HepG2 (cell line): ENCODE measurements around the gene RGS2. TPM values are rescaled to one million over a fixed set of nuclear protein-coding genes. Genes with fewer than 3 reads are reported as not detected.

Experiments used
- ATAC-seq: fragments of 200-7000 bp; cut with Tn5 transposase; 3 replicates; pipeline ENCODE4 v1.9.1; 2020; ENCODE audit warnings: mild to moderate bottlenecking, moderate library complexity
- BruUV-seq: library from RNA; stranded (reverse); fragments of 400-500 nt; replicated peaks from 2 replicates; lab custom pipeline; 2021; lab: Mats Ljungman, UMichigan
- CTCF ChIA-PET: fragments of 300-600 bp; formaldehyde crosslinking; extraction: SDS; loops from one replicate; lab custom pipeline; 2021; ENCODE audit warnings: low total read pairs, inconsistent platforms, low intra/inter-chr PET ratio; lab: Yijun Ruan, JAX
- POLR2A ChIA-PET: fragments of 350-600 bp; sonication (Branson Sonifier 250); formaldehyde crosslinking; loops from one replicate; lab custom pipeline; 2020; ENCODE audit warnings: antibody characterized with exemption, inconsistent platforms; lab: Yijun Ruan, JAX
- DNase-seq: peaks from one replicate; pipeline ENCODE4 v3.0.0-alpha.2; 2015; ENCODE audit warnings: low spot score
- FAIRE-seq: peaks from 3 replicates; lab custom pipeline; 2011; peaks lifted over from hg19 to GRCh38; lab: Jason Lieb, UNC
- H2AFZ ChIP-seq: one replicate; pipeline ENCODE4 v1.6.1; 2011; ENCODE audit warnings: low read length, inconsistent platforms
- H3K27ac ChIP-seq: fragments of 300-600 bp; 3 replicates; pipeline ENCODE4 v1.8.0; 2011; ENCODE audit warnings: mixed run types, mild to moderate bottlenecking, mixed read lengths, low read length, inconsistent platforms; ENCODE audit not compliant: insufficient read depth; ENCODE audit errors: extremely low read length
- H3K27me3 ChIP-seq, 2 experiments: fragments of 200-600 bp in 1 of 2; 2 replicates in 1 of 2; 3 replicates in 1 of 2; pipeline versions ENCODE4 v1.6.0 to v1.8.0; 2011; ENCODE audit warnings: low read length in 2 of 2, mild to moderate bottlenecking in 2 of 2, moderate library complexity in 2 of 2, inconsistent platforms in 1 of 2; ENCODE audit not compliant: insufficient read depth in 2 of 2, control insufficient read depth in 1 of 2
- H3K36me3 ChIP-seq, 2 experiments: fragments of 200-600 bp in 1 of 2; replicated peaks in 1 of 2; 2 replicates in 1 of 2; 3 replicates in 1 of 2; pipeline versions ENCODE4 v1.5.1 to v1.8.0; 2011; ENCODE audit warnings: low read length in 2 of 2, inconsistent platforms in 1 of 2; ENCODE audit not compliant: insufficient read depth in 2 of 2, control insufficient read depth in 1 of 2
- H3K4me1 ChIP-seq: 2 replicates; pipeline ENCODE4 v1.5.1; 2012; ENCODE audit warnings: low read length, inconsistent platforms; ENCODE audit not compliant: insufficient read depth
- H3K4me2 ChIP-seq: 2 replicates; pipeline ENCODE4 v1.6.0; 2011; ENCODE audit warnings: low read depth, low read length, inconsistent platforms
- H3K4me3 ChIP-seq, 3 experiments: fragments of 200-600 bp in 1 of 3; sonication (generic), shearing (Covaris generic) in 1 of 3; replicated peaks in 1 of 3; 2 replicates each; pipeline ENCODE4 v1.5.1; 2011 to 2016; ENCODE audit warnings: low read length in 3 of 3, inconsistent platforms in 2 of 3, low read depth in 2 of 3, mild to moderate bottlenecking in 2 of 3, control low read depth in 1 of 3, mixed read lengths in 1 of 3; ENCODE audit not compliant: insufficient read depth in 1 of 3
- H3K79me2 ChIP-seq: one replicate; pipeline ENCODE4 v1.6.1; 2011; ENCODE audit warnings: low read length, inconsistent platforms; ENCODE audit not compliant: insufficient read depth
- H3K9ac ChIP-seq: 2 replicates; pipeline ENCODE4 v1.6.0; 2011; ENCODE audit warnings: mild to moderate bottlenecking, low read depth, low read length, inconsistent platforms; ENCODE audit not compliant: insufficient read depth
- H3K9me3 ChIP-seq: 2 replicates; pipeline ENCODE4 v1.5.1; 2012; ENCODE audit warnings: mild to moderate bottlenecking, low read length
- H4K20me1 ChIP-seq: 2 replicates; pipeline ENCODE4 v1.6.0; 2011; ENCODE audit warnings: inconsistent platforms, mild to moderate bottlenecking, low read length, moderate library complexity; ENCODE audit not compliant: insufficient read depth
- HOXA7 ChIP-seq: sonication (generic); formaldehyde crosslinking; IDR thresholded peaks from 2 replicates; pipeline ENCODE4 v1.8.1; 2022; ENCODE audit warnings: mild to moderate bottlenecking, missing genetic modification reagents, moderate library complexity
- NPAS2 ChIP-seq: sonication (generic); formaldehyde crosslinking; IDR thresholded peaks from 2 replicates; pipeline ENCODE4 v1.8.0; 2022; ENCODE audit warnings: mild to moderate bottlenecking, missing genetic modification reagents, borderline replicate concordance
- REPIN1 ChIP-seq: sonication (generic); formaldehyde crosslinking; IDR thresholded peaks from 2 replicates; pipeline ENCODE4 v1.8.0; 2022; ENCODE audit warnings: missing genetic modification reagents, low read depth, mild to moderate bottlenecking, borderline replicate concordance
- THAP9 ChIP-seq: sonication (generic); formaldehyde crosslinking; IDR thresholded peaks from 2 replicates; pipeline ENCODE4; 2020; ENCODE audit warnings: missing genetic modification reagents, mild to moderate bottlenecking, borderline replicate concordance
- TOPORS ChIP-seq: sonication (generic); formaldehyde crosslinking; IDR thresholded peaks from 2 replicates; pipeline ENCODE4 v1.8.0; 2023; ENCODE audit warnings: mild to moderate bottlenecking, missing genetic modification reagents
- U2AF2 ChIP-seq: fragments of 200-400 bp; formaldehyde crosslinking; IDR thresholded peaks from 2 replicates; pipeline ENCODE4 v1.6.1; 2017; ENCODE audit warnings: low read depth, mild to moderate bottlenecking, low read length
- ZFP1 ChIP-seq: IDR thresholded peaks from 2 replicates; pipeline ENCODE4 v1.6.1; 2016
- ZMAT3 ChIP-seq: sonication (generic); formaldehyde crosslinking; conservative IDR thresholded peaks from 2 replicates; pipeline ENCODE4 v1.7.0; 2021; ENCODE audit warnings: missing genetic modification reagents
- ZNF343 ChIP-seq: sonication (generic); formaldehyde crosslinking; IDR thresholded peaks from 2 replicates; pipeline ENCODE4 v1.4.0; 2020; ENCODE audit warnings: mild to moderate bottlenecking, missing genetic modification reagents
- ZNF775 ChIP-seq: sonication (generic); formaldehyde crosslinking; IDR thresholded peaks from 2 replicates; pipeline ENCODE4 v1.4.0; 2020; ENCODE audit warnings: missing genetic modification reagents, mild to moderate bottlenecking, moderate library complexity, borderline replicate concordance
- WGBS: methylation state at CpG from one replicate; pipeline ENCODE4 v1.1.6; 2017; ENCODE audit warnings: low lambda C conversion rate; 5-methylcytosine and 5-hydroxymethylcytosine counted together
- in situ Hi-C: cut with HindIII; loops from 2 replicates; pipeline ENCODE4 v1.10.0; 2017; ENCODE audit warnings: low pct_unique_long_range_greater_than_20kb; ENCODE audit not compliant: extremely low pct_ligation_motif_present
- intact Hi-C: fragments of 100-400 bp; cut with micrococcal nuclease; formaldehyde crosslinking; loops from one replicate; pipeline ENCODE4 v1.10.0; 2022; ENCODE audit not compliant: unreplicated experiment
- polyA plus RNA-seq, 8 experiments: library from polyadenylated mRNA; depleted of rRNA in 3 of 8; stranded (reverse) in 7 of 8; unstranded in 1 of 8; fragments of >200 nt; fragmentation: Illumina TruSeq in 4 of 8; extraction: Trizol in 4 of 8; gene quantifications; 2 replicates each; pipeline versions ENCODE4 v1.2.1 to v1.2.3, GENCODE V29; 2011 to 2016; ENCODE audit warnings: low read depth in 4 of 8, missing spikeins in 1 of 8, mixed read lengths in 1 of 8; ENCODE audit not compliant: insufficient read depth in 1 of 8
- total RNA-seq, 5 experiments: library from RNA; depleted of rRNA; stranded (reverse); fragments of >200 nt; fragmentation: Illumina TruSeq; extraction: Trizol; gene quantifications; 2 replicates each; pipeline ENCODE4 v1.2.3, GENCODE V29; 2016; ENCODE audit warnings: low read depth in 1 of 5
- TF ChIP-seq, protein P1 (sequence below): sonication (generic); formaldehyde crosslinking; IDR thresholded peaks from one replicate; pipeline ENCODE4 v1.5.1; 2020; ENCODE audit warnings: mild to moderate bottlenecking, missing genetic modification reagents; ENCODE audit errors: not compliant biosample characterization

The RGS2 gene
- total and polyA plus RNA-seq, 2 of the 13 experiments (the other 11 are each of a cell fraction or from before 2014, with no cell fraction given): 0.64 to 1.4 TPM

- no peak for ATAC-seq
- H4K20me1 ChIP-seq: no peaks in the 10 kb centered on the region
- DNase-seq: no peak
Observed at GRCh38 chr1:192766009-192766625, 42.7 kb upstream of the RGS2 start.

More at GRCh38 chr1:192766009-192766625, 42.7 kb upstream of the RGS2 start:
- in situ Hi-C loops (loop anchor here (25.0 kb wide), 1 partner anchor 279 kb away; no protein-coding TSS in a partner anchor), intact Hi-C loops (no loop called here)
- H3K27me3 ChIP-seq: no peaks in the 10 kb centered on the region; a peak in 1 of 5 replicates
- no TSS peak for BruUV-seq
- H3K27ac ChIP-seq: no peak overlapping the region
- no peak for FAIRE-seq
- no peak overlapping the region for H2AFZ ChIP-seq
- peaks cover 4% of the 10 kb centered on the region for H3K4me1 ChIP-seq
- no peaks in the 10 kb centered on the region for H3K9me3 ChIP-seq
- no peak overlapping the region for H3K9ac ChIP-seq
- H3K4me2 ChIP-seq: no peak overlapping the region
- H3K4me3 ChIP-seq: no peak overlapping the region
- H3K36me3 ChIP-seq: no peaks in the 10 kb centered on the region
- TF ChIP-seq ZNF343 (CRISPR knock-in tag) (no peak), TOPORS (CRISPR knock-in tag) (no peak), REPIN1 (CRISPR knock-in tag) (no peak), HOXA7 (CRISPR knock-in tag) (no peak), ZNF775 (CRISPR knock-in tag) (no peak), NPAS2 (CRISPR knock-in tag) (no peak), U2AF2 (no peak), THAP9 (CRISPR knock-in tag) (no peak), ZFP1 (CRISPR knock-in tag) (no peak), ZMAT3 (no peak)
- TF ChIP-seq, protein P1, sequence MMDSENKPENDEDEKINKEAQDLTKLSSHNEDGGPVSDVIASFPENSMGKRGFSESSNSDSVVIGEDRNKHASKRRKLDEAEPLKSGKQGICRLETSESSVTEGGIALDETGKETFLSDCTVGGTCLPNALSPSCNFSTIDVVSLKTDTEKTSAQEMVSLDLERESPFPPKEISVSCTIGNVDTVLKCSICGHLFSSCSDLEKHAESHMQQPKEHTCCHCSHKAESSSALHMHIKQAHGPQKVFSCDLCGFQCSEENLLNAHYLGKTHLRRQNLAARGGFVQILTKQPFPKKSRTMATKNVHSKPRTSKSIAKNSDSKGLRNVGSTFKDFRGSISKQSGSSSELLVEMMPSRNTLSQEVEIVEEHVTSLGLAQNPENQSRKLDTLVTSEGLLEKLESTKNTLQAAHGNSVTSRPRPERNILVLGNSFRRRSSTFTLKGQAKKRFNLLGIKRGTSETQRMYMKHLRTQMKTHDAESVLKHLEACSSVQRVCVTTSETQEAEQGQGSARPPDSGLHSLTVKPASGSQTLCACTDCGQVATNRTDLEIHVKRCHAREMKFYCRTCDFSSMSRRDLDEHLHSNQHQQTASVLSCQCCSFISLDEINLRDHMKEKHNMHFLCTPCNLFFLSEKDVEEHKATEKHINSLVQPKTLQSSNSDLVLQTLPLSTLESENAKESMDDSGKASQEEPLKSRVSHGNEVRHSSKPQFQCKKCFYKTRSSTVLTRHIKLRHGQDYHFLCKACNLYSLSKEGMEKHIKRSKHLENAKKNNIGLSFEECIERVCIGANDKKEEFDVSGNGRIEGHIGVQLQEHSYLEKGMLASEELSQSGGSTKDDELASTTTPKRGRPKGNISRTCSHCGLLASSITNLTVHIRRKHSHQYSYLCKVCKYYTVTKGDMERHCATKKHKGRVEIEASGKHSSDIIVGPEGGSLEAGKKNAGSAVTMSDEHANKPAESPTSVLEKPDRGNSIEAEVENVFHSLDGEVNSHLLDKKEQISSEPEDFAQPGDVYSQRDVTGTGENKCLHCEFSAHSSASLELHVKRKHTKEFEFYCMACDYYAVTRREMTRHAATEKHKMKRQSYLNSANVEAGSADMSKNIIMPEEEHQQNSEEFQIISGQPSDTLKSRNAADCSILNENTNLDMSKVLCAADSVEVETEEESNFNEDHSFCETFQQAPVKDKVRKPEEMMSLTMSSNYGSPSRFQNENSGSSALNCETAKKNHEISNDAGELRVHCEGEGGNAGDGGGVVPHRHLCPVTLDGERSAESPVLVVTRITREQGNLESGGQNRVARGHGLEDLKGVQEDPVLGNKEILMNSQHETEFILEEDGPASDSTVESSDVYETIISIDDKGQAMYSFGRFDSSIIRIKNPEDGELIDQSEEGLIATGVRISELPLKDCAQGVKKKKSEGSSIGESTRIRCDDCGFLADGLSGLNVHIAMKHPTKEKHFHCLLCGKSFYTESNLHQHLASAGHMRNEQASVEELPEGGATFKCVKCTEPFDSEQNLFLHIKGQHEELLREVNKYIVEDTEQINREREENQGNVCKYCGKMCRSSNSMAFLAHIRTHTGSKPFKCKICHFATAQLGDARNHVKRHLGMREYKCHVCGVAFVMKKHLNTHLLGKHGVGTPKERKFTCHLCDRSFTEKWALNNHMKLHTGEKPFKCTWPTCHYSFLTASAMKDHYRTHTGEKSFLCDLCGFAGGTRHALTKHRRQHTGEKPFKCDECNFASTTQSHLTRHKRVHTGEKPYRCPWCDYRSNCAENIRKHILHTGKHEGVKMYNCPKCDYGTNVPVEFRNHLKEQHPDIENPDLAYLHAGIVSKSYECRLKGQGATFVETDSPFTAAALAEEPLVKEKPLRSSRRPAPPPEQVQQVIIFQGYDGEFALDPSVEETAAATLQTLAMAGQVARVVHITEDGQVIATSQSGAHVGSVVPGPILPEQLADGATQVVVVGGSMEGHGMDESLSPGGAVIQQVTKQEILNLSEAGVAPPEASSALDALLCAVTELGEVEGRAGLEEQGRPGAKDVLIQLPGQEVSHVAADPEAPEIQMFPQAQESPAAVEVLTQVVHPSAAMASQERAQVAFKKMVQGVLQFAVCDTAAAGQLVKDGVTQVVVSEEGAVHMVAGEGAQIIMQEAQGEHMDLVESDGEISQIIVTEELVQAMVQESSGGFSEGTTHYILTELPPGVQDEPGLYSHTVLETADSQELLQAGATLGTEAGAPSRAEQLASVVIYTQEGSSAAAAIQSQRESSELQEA: no peak
- TF ChIP-seq, all 625 proteins: peak for 0
- CTCF ChIA-PET: no interaction called here
- POLR2A ChIA-PET: no interaction called here
- no peaks in the 10 kb centered on the region for H3K79me2 ChIP-seq
- WGBS: 13% methylated on average over 1 of the region's 1 CpG
